K562 (cell line): Measurements from ENCODE around the gene CLIC1. TPM values are rescaled to one million over a fixed set of nuclear protein-coding genes. Genes with fewer than 3 reads are reported as not detected.

Experiments used
- BCOR ChIP-seq: fragments of 450-650 bp; IDR thresholded peaks from 2 replicates; pipeline ENCODE4 v1.6.1; 2016
- MEF2D ChIP-seq: conservative IDR thresholded peaks from 2 replicates; pipeline ENCODE4 v1.6.1; 2016; ENCODE audit warnings: low read depth, missing genetic modification characterization, missing compliant biosample characterization
- MTA3 ChIP-seq: fragments of 450-650 bp; formaldehyde crosslinking; IDR thresholded peaks from 2 replicates; pipeline ENCODE4 v1.6.1; 2017; ENCODE audit warnings: mild to moderate bottlenecking, borderline replicate concordance
- NR1H2 ChIP-seq: sonication (generic); formaldehyde crosslinking; IDR thresholded peaks from 2 replicates; pipeline ENCODE4 v1.4.0; 2020; ENCODE audit warnings: mild to moderate bottlenecking, missing genetic modification reagents
- PHF8 ChIP-seq: fragments of 200-600 bp; sonication (generic); IDR thresholded peaks from 2 replicates; pipeline ENCODE4 v1.6.1; 2012; ENCODE audit warnings: mixed run types, mild to moderate bottlenecking, inconsistent platforms, low read length, moderate library complexity, borderline replicate concordance
- PML ChIP-seq: IDR thresholded peaks from 2 replicates; pipeline ENCODE4 v1.6.1; 2012; ENCODE audit warnings: low read length, inconsistent platforms
- STAT5A ChIP-seq: IDR thresholded peaks from 2 replicates; pipeline ENCODE4 v1.6.1; 2012; ENCODE audit warnings: low read length, inconsistent platforms, borderline replicate concordance
- polyA plus RNA-seq, 8 experiments: library from polyadenylated mRNA; depleted of rRNA in 4 of 8; stranded (reverse) in 5 of 8; unstranded in 3 of 8; fragments of >200 nt; fragmentation: Nextera tagmentation in 2 of 8; fragmentation: Illumina TruSeq in 1 of 8; extraction: Ambion mirVana in 2 of 8; extraction: Trizol in 1 of 8; gene quantifications; 2 replicates each; pipeline versions ENCODE4 v1.2.1 to v1.2.3, GENCODE V29; 2011 to 2014; ENCODE audit warnings: inconsistent platforms in 1 of 8, missing spikeins in 1 of 8
- total RNA-seq, 7 experiments: library from RNA; depleted of rRNA in 6 of 7; stranded (reverse); fragments of >200 nt in 6 of 7; fragmentation: Illumina TruSeq in 2 of 7; extraction: Trizol in 2 of 7; gene quantifications; 2 replicates each; pipeline versions ENCODE4 v1.2.1 to v1.2.3, GENCODE V29; 2011 to 2021; ENCODE audit warnings: low replicate concordance in 1 of 7
- TF ChIP-seq, protein P1 (sequence below): fragments of 450-650 bp; IDR thresholded peaks from 2 replicates; pipeline ENCODE4 v1.6.1; 2016; ENCODE audit warnings: mild to moderate bottlenecking, moderate library complexity
- TF ChIP-seq, protein P2 (sequence below), 2 experiments: IDR thresholded peaks in 1 of 2; conservative IDR thresholded peaks in 1 of 2; 2 replicates each; pipeline ENCODE4 v1.6.1; 2016; ENCODE audit warnings: low read depth in 2 of 2, mild to moderate bottlenecking in 1 of 2, missing compliant biosample characterization in 1 of 2, missing genetic modification characterization in 1 of 2, moderate library complexity in 1 of 2

CLIC1 gene
- total and polyA plus RNA-seq, 9 of the 15 experiments (the other 6 are each of a cell fraction or from before 2014, with no cell fraction given), result 1,267 to 2,419 (median 1,808) TPM

DNA sequence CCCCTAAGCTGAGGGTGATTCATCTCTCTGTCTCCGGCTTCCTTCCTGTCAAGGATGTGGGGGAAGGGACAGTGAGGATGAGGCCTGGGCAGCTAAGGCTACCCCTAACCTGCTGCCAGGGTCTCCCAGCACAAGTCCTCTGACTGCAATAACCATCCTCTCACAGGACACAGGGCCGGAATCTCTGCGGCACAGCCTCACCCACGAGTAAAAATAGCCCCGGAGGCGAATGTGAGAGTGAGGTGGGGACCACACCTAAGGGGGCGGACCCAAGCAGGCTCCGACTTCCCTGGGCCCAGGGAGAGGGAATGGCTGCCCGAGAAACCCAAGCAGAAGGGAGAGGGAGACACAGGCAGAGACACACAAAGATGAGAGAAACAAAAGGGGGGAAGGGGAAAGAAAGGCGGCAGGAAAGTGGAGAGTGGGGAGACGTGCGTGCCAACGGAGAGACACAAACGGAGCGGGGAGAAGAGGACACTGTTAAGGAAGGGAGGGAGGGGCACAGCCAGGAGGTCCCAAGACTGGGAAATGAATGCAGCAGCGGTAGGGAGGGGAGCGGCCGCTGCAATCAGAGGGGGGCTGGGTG, 1.4 kb downstream of the CLIC1 start (continued):
- TF ChIP-seq, protein P1, sequence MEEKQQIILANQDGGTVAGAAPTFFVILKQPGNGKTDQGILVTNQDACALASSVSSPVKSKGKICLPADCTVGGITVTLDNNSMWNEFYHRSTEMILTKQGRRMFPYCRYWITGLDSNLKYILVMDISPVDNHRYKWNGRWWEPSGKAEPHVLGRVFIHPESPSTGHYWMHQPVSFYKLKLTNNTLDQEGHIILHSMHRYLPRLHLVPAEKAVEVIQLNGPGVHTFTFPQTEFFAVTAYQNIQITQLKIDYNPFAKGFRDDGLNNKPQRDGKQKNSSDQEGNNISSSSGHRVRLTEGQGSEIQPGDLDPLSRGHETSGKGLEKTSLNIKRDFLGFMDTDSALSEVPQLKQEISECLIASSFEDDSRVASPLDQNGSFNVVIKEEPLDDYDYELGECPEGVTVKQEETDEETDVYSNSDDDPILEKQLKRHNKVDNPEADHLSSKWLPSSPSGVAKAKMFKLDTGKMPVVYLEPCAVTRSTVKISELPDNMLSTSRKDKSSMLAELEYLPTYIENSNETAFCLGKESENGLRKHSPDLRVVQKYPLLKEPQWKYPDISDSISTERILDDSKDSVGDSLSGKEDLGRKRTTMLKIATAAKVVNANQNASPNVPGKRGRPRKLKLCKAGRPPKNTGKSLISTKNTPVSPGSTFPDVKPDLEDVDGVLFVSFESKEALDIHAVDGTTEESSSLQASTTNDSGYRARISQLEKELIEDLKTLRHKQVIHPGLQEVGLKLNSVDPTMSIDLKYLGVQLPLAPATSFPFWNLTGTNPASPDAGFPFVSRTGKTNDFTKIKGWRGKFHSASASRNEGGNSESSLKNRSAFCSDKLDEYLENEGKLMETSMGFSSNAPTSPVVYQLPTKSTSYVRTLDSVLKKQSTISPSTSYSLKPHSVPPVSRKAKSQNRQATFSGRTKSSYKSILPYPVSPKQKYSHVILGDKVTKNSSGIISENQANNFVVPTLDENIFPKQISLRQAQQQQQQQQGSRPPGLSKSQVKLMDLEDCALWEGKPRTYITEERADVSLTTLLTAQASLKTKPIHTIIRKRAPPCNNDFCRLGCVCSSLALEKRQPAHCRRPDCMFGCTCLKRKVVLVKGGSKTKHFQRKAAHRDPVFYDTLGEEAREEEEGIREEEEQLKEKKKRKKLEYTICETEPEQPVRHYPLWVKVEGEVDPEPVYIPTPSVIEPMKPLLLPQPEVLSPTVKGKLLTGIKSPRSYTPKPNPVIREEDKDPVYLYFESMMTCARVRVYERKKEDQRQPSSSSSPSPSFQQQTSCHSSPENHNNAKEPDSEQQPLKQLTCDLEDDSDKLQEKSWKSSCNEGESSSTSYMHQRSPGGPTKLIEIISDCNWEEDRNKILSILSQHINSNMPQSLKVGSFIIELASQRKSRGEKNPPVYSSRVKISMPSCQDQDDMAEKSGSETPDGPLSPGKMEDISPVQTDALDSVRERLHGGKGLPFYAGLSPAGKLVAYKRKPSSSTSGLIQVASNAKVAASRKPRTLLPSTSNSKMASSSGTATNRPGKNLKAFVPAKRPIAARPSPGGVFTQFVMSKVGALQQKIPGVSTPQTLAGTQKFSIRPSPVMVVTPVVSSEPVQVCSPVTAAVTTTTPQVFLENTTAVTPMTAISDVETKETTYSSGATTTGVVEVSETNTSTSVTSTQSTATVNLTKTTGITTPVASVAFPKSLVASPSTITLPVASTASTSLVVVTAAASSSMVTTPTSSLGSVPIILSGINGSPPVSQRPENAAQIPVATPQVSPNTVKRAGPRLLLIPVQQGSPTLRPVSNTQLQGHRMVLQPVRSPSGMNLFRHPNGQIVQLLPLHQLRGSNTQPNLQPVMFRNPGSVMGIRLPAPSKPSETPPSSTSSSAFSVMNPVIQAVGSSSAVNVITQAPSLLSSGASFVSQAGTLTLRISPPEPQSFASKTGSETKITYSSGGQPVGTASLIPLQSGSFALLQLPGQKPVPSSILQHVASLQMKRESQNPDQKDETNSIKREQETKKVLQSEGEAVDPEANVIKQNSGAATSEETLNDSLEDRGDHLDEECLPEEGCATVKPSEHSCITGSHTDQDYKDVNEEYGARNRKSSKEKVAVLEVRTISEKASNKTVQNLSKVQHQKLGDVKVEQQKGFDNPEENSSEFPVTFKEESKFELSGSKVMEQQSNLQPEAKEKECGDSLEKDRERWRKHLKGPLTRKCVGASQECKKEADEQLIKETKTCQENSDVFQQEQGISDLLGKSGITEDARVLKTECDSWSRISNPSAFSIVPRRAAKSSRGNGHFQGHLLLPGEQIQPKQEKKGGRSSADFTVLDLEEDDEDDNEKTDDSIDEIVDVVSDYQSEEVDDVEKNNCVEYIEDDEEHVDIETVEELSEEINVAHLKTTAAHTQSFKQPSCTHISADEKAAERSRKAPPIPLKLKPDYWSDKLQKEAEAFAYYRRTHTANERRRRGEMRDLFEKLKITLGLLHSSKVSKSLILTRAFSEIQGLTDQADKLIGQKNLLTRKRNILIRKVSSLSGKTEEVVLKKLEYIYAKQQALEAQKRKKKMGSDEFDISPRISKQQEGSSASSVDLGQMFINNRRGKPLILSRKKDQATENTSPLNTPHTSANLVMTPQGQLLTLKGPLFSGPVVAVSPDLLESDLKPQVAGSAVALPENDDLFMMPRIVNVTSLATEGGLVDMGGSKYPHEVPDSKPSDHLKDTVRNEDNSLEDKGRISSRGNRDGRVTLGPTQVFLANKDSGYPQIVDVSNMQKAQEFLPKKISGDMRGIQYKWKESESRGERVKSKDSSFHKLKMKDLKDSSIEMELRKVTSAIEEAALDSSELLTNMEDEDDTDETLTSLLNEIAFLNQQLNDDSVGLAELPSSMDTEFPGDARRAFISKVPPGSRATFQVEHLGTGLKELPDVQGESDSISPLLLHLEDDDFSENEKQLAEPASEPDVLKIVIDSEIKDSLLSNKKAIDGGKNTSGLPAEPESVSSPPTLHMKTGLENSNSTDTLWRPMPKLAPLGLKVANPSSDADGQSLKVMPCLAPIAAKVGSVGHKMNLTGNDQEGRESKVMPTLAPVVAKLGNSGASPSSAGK, result no peak
- peak; percentile 59; the same call in 1 of the 2 replicates for TF ChIP-seq STAT5A
- TF ChIP-seq PHF8, result peak; percentile 35; the same call in 1 of the 2 replicates
- TF ChIP-seq BCOR, result peak; percentile 57; the same call in 1 of the 2 replicates
- TF ChIP-seq MTA3, result no peak
- TF ChIP-seq PML, result peak; percentile 65; the same call in 1 of the 2 replicates
- peak; percentile 67; the same call in 1 of the 2 replicates for TF ChIP-seq NR1H2 (CRISPR knock-in tag)
- TF ChIP-seq, protein P2, sequence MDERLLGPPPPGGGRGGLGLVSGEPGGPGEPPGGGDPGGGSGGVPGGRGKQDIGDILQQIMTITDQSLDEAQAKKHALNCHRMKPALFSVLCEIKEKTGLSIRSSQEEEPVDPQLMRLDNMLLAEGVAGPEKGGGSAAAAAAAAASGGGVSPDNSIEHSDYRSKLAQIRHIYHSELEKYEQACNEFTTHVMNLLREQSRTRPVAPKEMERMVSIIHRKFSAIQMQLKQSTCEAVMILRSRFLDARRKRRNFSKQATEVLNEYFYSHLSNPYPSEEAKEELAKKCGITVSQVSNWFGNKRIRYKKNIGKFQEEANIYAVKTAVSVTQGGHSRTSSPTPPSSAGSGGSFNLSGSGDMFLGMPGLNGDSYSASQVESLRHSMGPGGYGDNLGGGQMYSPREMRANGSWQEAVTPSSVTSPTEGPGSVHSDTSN (CRISPR knock-in tag; IDR thresholded peaks at IDR 0.05; ENCODE audit: low read depth), result no peak
- TF ChIP-seq, protein P2 (tag; conservative IDR thresholded peaks at IDR 0.05; ENCODE audit: low read depth), result peak; percentile 94
- peak; percentile 51 for TF ChIP-seq MEF2D (tag)
